GM12872 (cell line): ENCODE results near the gene SYNDIG1.

ENCODE experiments used
- TF ChIP-seq, protein P1 (sequence below): IDR thresholded peaks from 3 replicates; pipeline ENCODE4 v1.5.1; 2011; ENCODE audit warnings: low read depth, mild to moderate bottlenecking, low read length, moderate library complexity; ENCODE audit not compliant: insufficient read depth

The SYNDIG1 gene

DNA sequence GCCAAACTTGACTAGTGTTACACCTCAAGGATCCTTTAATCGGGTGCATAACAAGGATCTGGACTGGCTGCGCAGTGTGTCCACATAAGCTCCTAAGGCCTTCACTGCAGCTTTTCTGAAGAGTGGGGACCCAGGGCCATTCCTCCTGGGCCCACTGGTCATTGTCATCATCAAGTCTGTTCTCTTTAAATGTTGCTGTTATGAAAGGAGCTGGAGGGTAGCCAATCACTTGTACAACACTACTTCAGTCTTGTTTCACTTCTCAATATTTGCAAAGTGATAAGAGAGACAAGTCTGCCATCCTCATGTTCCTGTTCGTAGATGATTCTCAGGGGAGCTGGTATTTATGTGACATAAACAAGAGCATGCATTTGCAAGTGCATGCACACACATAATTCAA is 149.8 kb downstream of the SYNDIG1 start:
- TF ChIP-seq, protein P1, sequence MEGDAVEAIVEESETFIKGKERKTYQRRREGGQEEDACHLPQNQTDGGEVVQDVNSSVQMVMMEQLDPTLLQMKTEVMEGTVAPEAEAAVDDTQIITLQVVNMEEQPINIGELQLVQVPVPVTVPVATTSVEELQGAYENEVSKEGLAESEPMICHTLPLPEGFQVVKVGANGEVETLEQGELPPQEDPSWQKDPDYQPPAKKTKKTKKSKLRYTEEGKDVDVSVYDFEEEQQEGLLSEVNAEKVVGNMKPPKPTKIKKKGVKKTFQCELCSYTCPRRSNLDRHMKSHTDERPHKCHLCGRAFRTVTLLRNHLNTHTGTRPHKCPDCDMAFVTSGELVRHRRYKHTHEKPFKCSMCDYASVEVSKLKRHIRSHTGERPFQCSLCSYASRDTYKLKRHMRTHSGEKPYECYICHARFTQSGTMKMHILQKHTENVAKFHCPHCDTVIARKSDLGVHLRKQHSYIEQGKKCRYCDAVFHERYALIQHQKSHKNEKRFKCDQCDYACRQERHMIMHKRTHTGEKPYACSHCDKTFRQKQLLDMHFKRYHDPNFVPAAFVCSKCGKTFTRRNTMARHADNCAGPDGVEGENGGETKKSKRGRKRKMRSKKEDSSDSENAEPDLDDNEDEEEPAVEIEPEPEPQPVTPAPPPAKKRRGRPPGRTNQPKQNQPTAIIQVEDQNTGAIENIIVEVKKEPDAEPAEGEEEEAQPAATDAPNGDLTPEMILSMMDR: no peak

DNA sequence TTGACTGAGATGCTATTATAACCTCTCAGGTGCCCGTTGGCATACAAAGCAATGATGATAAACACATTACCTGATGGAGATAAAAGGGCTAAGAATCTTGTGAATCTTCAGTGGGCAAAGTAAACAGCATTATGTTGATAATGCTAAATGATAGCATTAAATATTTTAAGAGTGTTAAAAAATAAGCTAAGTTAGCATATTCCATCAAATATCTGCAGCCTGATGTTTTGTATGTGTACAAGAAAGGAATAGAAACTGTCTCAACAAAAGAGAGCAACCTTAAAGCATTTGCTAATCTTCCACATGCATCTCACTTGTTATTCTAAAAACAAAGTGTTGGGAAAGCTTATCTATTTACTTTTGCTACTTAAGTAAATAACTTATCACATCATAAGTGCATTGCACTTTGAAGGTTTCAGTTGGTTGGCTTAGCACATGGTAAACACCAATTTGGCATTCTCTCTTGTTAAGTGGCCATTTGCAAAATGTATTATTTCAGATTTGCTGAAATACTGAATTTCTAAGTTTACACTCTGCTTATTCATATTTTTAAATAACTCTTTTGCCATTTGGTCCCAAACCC is 151.6 kb downstream of the SYNDIG1 start:
- TF ChIP-seq, protein P1: no peak

DNA sequence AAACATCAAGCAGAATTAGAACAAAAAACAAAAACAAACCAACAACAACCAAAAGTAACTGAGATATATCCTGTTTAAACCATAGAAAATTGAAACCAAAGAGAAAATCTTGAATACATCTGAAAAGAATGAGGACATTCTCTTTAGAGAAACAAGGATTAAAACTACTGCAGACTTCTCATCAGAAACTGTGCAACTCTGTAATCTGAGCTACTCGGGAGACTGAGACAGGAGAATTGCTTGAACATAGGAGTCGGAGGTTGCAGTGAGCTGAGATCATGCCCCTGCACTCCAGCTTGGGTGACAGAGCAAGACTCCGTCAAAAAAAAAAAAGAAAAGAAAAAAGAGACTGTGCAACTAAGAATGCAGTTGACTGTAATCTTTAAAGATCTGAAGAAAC is 153.4 kb downstream of the SYNDIG1 start:
- TF ChIP-seq, protein P1: no peak

DNA sequence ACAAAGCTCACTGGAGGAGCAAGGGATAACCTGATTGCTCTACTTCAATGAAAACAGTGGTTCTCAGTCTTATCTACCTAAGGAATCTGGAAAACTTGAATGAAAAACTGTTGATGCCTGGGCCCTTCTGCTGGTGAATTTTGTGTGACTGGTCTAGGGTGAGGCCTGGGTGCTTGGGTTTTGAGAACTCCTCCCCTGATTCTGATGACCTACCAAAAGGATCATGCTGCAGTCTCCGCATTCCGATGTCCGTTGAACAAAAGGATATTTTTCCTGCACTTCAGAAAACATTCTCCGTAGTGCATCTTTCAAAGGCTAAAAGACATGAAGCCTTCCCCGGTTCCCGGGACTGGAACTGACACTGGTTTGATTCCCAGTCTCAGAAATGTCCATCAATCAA is 157.9 kb downstream of the SYNDIG1 start:
- TF ChIP-seq, protein P1: no peak

DNA sequence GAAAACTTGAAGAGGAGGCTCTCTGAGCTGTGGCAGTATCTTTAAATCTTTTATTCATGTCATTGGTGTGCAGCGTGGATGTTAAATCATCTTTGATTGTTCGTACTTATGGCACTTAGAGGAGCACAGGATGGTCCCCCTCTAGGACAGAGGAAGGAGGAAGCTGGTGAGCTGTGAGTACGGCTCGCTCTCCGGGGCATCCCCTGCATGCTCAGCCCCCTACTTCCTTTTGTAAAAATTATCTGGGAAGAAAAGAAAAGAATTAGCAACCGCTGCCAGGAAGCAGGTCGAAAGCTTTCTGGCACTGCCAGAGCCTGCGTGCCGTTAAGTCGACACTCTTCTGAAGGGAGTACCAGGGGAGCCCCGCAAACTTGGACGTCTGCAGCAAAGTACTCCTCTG is 158.5 kb downstream of the SYNDIG1 start:
- TF ChIP-seq, protein P1: no peak

DNA sequence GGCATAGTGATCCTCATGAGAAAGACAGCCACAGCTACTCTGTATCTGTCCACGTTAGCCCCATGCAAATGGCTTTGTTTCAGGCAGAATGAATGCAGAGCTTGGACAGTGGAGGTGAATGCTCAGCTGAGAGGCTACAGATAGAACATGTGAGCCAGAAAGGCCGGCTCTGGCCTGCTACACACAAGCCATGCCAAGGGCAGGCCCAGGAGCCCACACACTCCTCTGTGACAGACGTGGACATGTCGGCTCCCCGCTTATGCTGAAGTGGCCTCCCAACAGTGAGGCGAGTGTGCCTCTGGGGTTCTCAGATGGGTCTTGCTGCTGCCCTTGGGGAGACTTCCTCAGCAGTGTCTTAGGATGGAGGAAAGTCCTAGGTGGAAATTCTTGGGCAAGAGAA is 159.6 kb downstream of the SYNDIG1 start:
- TF ChIP-seq, protein P1: no peak

DNA sequence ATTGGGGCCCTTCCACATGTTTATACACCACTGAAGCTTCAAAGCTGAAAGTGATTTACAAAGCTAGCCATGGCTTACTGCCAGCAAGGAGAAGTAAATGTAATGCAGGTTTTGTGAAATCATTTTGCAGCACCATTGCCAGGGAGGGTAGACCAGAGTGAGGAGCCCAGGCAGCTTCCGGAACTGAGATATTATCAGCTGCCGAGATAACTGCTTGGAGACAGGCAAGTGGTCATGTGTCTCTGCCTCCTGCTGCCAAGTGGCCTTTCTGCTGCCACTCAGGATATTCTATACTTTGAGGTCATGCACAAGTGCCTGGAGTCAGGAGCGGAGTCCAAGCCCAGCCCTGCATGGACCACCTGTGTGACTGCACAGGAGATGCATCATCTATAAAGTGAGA is 160.2 kb downstream of the SYNDIG1 start:
- TF ChIP-seq, protein P1: no peak
